ENCODE results near the gene PCGF2.

DNA sequence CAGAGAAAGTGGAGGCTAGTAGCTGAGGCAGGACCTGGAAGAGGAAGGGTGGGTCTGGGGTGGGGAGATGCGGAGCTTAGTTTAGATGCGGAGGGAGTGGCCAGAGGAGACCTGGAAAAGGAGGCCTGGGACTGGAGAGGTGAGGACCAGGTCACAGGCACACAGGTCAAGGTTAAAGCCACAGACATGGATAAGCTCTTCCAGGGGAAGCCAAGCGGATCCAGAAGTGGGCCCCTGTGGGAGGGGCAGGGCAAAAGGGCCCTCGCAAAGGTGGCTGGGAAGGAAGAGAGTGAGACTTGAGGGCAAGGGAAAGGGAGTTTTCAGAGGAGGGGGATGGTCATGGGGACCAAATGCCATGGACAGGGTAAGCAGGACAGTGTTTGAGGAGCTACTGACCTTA, 57.0 kb downstream of the PCGF2 start:
- no peak for TF ChIP-seq ZNF677 (tag by site-specific recombination; IDR thresholded peaks at IDR 0.05)
- TF ChIP-seq, protein P1, sequence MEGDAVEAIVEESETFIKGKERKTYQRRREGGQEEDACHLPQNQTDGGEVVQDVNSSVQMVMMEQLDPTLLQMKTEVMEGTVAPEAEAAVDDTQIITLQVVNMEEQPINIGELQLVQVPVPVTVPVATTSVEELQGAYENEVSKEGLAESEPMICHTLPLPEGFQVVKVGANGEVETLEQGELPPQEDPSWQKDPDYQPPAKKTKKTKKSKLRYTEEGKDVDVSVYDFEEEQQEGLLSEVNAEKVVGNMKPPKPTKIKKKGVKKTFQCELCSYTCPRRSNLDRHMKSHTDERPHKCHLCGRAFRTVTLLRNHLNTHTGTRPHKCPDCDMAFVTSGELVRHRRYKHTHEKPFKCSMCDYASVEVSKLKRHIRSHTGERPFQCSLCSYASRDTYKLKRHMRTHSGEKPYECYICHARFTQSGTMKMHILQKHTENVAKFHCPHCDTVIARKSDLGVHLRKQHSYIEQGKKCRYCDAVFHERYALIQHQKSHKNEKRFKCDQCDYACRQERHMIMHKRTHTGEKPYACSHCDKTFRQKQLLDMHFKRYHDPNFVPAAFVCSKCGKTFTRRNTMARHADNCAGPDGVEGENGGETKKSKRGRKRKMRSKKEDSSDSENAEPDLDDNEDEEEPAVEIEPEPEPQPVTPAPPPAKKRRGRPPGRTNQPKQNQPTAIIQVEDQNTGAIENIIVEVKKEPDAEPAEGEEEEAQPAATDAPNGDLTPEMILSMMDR (tag by site-specific recombination; IDR thresholded peaks at IDR 0.05) = no peak
- TF ChIP-seq, protein P2, sequence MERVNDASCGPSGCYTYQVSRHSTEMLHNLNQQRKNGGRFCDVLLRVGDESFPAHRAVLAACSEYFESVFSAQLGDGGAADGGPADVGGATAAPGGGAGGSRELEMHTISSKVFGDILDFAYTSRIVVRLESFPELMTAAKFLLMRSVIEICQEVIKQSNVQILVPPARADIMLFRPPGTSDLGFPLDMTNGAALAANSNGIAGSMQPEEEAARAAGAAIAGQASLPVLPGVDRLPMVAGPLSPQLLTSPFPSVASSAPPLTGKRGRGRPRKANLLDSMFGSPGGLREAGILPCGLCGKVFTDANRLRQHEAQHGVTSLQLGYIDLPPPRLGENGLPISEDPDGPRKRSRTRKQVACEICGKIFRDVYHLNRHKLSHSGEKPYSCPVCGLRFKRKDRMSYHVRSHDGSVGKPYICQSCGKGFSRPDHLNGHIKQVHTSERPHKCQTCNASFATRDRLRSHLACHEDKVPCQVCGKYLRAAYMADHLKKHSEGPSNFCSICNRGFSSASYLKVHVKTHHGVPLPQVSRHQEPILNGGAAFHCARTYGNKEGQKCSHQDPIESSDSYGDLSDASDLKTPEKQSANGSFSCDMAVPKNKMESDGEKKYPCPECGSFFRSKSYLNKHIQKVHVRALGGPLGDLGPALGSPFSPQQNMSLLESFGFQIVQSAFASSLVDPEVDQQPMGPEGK (tag by site-specific recombination; IDR thresholded peaks at IDR 0.05) = no peak
- TF ChIP-seq, protein P3, sequence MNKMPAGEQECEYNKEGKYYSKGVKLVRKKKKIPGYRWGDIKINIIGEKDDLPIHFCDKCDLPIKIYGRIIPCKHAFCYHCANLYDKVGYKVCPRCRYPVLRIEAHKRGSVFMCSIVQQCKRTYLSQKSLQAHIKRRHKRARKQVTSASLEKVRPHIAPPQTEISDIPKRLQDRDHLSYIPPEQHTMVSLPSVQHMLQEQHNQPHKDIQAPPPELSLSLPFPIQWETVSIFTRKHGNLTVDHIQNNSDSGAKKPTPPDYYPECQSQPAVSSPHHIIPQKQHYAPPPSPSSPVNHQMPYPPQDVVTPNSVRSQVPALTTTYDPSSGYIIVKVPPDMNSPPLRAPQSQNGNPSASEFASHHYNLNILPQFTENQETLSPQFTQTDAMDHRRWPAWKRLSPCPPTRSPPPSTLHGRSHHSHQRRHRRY (tag by site-specific recombination; IDR thresholded peaks at IDR 0.05) = no peak
- TF ChIP-seq ZFP41 (tag by site-specific recombination; IDR thresholded peaks at IDR 0.05; ENCODE audit: borderline replicate concordance) = no peak
- TF ChIP-seq ZNF274 (IDR thresholded peaks at IDR 0.05; ENCODE audit: low read length) = no peak
- TF ChIP-seq ZNF274 (tag by site-specific recombination; IDR thresholded peaks at IDR 0.05; ENCODE audit: borderline replicate concordance) = no peak
- TF ChIP-seq ZBTB7A (tag by site-specific recombination; IDR thresholded peaks at IDR 0.05; ENCODE audit: low read depth) = no peak
- TF ChIP-seq ZNF335 (tag by site-specific recombination; conservative IDR thresholded peaks at IDR 0.05) = no peak
- no peak for TF ChIP-seq ZNF549 (tag by site-specific recombination; IDR thresholded peaks at IDR 0.05)
- TF ChIP-seq ZNF248 (tag by site-specific recombination; IDR thresholded peaks at IDR 0.05) = no peak
- TF ChIP-seq, protein P4, sequence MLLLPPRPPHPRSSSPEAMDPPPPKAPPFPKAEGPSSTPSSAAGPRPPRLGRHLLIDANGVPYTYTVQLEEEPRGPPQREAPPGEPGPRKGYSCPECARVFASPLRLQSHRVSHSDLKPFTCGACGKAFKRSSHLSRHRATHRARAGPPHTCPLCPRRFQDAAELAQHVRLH (tag by site-specific recombination; IDR thresholded peaks at IDR 0.05) = no peak
- TF ChIP-seq SETDB1 (IDR thresholded peaks at IDR 0.05; ENCODE audit: insufficient read length, low read length) = no peak
